PFSK-1 (cell line): Measurements from ENCODE around the gene WNT2B.
A peak's percentile ranks its signal among the peaks of the same experiment; 100 is the strongest.

Experiments used
- FOXP2 ChIP-seq: optimal IDR thresholded peaks from 2 replicates; pipeline ENCODE3; 2011; ENCODE audit warnings: borderline replicate concordance, control low read depth, inconsistent platforms; ENCODE audit not compliant: insufficient read depth; ENCODE audit errors: extremely low read length, extremely low read depth
- POLR2AphosphoS5 ChIP-seq: IDR thresholded peaks from 2 replicates; pipeline ENCODE4 v1.6.1; 2012; ENCODE audit warnings: low read depth, mild to moderate bottlenecking, control low read depth, low read length, moderate library complexity
- SIN3A ChIP-seq: IDR thresholded peaks from 2 replicates; pipeline ENCODE4 v1.6.1; 2012; ENCODE audit warnings: mild to moderate bottlenecking, low read length, moderate library complexity, borderline replicate concordance; ENCODE audit not compliant: insufficient read depth
- TAF1 ChIP-seq: IDR thresholded peaks from 2 replicates; pipeline ENCODE4 v1.6.1; 2012; ENCODE audit warnings: low read length, control low read depth, borderline replicate concordance; ENCODE audit not compliant: insufficient read depth
- TF ChIP-seq, protein P1 (sequence below), 2 experiments: IDR thresholded peaks; 2 replicates each; pipeline versions ENCODE4 v1.6.1 to v1.8.0; 2011 to 2012; ENCODE audit warnings: low read depth in 2 of 2, low read length in 2 of 2, control low read depth in 1 of 2, inconsistent platforms in 1 of 2, mild to moderate bottlenecking in 1 of 2, moderate library complexity in 1 of 2; ENCODE audit not compliant: insufficient read depth in 1 of 2

The WNT2B gene

DNA sequence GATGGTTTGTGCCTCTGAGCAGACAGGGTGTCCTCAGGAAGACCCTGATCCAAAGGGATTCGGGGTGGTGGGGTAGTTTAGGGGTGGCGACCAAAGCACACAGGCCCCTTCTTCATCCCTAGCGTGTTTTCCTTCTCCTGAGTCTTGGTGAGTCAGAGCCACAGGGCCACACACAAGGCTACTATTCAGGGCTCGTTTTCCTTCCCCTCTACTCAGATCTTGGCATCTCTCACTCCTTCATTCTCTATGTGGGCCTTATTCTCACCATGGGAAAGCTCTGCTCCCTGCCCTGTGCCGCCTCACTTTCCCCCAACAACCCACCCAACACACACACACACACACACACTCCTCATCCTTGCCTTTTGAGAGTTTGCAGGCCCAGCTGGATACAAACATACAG is 43.6 kb upstream of the WNT2B start:
- no peak for TF ChIP-seq TAF1
- no peak for TF ChIP-seq POLR2AphosphoS5
- no peak for TF ChIP-seq FOXP2
- no peak for TF ChIP-seq SIN3A
- TF ChIP-seq, protein P1, sequence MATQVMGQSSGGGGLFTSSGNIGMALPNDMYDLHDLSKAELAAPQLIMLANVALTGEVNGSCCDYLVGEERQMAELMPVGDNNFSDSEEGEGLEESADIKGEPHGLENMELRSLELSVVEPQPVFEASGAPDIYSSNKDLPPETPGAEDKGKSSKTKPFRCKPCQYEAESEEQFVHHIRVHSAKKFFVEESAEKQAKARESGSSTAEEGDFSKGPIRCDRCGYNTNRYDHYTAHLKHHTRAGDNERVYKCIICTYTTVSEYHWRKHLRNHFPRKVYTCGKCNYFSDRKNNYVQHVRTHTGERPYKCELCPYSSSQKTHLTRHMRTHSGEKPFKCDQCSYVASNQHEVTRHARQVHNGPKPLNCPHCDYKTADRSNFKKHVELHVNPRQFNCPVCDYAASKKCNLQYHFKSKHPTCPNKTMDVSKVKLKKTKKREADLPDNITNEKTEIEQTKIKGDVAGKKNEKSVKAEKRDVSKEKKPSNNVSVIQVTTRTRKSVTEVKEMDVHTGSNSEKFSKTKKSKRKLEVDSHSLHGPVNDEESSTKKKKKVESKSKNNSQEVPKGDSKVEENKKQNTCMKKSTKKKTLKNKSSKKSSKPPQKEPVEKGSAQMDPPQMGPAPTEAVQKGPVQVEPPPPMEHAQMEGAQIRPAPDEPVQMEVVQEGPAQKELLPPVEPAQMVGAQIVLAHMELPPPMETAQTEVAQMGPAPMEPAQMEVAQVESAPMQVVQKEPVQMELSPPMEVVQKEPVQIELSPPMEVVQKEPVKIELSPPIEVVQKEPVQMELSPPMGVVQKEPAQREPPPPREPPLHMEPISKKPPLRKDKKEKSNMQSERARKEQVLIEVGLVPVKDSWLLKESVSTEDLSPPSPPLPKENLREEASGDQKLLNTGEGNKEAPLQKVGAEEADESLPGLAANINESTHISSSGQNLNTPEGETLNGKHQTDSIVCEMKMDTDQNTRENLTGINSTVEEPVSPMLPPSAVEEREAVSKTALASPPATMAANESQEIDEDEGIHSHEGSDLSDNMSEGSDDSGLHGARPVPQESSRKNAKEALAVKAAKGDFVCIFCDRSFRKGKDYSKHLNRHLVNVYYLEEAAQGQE (IDR thresholded peaks at IDR 0.05; ENCODE audit: insufficient read depth in 1 of 2, low read depth in 2 of 2, low read length in 2 of 2) = no peak

DNA sequence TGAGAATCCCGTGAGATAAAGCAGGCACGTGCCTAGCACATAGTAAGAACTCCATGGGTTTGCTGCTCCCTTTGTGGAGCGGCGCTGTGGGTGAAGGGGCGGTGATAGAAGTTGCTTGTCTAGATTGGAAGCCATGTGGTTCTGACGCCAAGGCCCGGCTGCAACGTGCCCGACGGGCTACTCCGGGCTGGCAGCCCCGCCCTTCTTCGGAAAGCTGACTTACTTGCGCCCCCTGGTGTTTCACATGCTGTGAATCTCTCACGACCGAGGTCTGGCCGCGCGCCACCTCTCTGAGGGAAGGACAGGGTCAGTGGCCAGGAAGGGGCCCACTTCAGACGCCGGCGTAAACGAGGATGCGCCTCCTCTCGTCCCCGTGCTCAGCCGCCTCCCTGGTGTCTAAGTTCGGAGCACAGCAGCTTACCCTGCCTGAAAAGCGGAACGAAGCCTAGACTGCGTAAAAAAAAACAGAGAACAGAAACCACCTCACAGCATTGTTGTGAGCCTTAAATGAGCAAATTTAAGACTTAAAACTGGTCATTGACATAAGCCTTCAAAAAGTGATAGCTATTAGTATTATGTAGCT is 42.6 kb upstream of the WNT2B start:
- TF ChIP-seq, protein P1 (IDR thresholded peaks at IDR 0.05; ENCODE audit: insufficient read depth in 1 of 2, low read depth in 2 of 2, low read length in 2 of 2) = no peak
- peak; percentile 41; the same call in 1 of the 2 replicates for TF ChIP-seq POLR2AphosphoS5
- TF ChIP-seq SIN3A = peak; percentile 54; the same call in 1 of the 2 replicates
- peak; percentile 78 for TF ChIP-seq FOXP2
- TF ChIP-seq TAF1 = no peak

DNA sequence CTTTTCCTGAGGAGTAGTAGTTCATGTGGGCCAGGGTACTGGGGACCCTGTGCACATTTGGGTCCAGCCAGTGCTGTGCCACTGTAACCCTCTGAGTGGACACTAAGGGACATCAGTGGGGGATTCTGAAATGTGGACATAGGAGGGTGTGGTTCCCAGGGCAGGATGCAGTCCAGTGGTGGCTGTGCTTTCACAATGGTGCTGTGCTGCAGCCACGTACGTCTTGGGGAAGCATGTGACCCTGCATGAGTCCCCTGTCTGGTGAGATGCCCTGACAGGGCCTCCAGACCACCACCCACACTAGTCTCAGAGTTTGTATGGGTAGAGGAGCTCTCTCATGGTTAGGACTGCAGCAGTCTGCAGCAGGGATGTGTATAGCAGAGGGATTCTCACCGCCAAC is 37.8 kb upstream of the WNT2B start:
- no peak for TF ChIP-seq FOXP2
- TF ChIP-seq TAF1 = no peak
- TF ChIP-seq SIN3A = no peak
- no peak for TF ChIP-seq POLR2AphosphoS5

DNA sequence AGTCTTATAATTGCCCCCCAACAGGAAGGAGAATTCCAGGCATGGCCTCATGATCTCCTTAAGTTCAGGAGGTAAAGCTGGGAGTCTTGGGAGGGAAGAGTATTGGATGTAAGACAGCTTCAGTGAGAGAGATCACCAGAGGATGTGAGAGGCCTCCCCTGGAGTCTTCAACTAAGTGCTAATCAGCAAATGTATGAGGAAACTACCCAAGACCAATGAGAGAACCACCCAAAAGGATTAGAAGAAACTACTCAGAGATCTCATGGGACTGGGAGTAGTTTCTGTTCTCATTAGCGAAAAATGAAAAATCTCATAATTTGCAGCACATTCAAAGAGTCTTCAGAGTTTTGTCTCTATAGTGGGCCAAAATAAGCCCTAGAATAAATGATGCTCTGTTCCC is 36.6 kb upstream of the WNT2B start:
- TF ChIP-seq SIN3A = no peak
- no peak for TF ChIP-seq TAF1
- TF ChIP-seq, protein P1 (IDR thresholded peaks at IDR 0.05; ENCODE audit: insufficient read depth in 1 of 2, low read depth in 2 of 2, low read length in 2 of 2) = no peak
- TF ChIP-seq POLR2AphosphoS5 = no peak
- TF ChIP-seq FOXP2 = no peak

DNA sequence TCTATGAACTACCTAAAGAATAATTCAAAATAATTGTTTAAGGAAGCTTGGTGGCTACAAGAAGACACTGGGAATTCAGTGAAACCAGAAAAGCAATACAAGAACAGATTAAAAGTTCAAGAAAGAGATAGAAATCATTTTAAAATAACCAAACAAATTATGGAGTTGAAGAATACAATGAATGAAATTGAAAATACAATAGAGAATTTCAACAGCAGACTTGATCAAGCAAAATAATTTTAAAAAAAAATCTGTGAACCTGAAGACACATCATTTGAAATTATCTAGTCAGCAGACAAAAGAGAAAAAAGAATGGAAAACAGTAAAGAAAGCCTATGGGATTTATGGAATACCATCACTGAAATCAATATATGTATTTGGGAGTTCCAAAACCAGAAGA is 31.2 kb upstream of the WNT2B start:
- TF ChIP-seq POLR2AphosphoS5 (no peak), FOXP2 (no peak), TAF1 (no peak), SIN3A (no peak)
- TF ChIP-seq, protein P1 (IDR thresholded peaks at IDR 0.05; ENCODE audit: insufficient read depth in 1 of 2, low read depth in 2 of 2, low read length in 2 of 2) = no peak
